GM23338 (cell line): ENCODE results near the gene SLC47A1. TPM values are rescaled to one million over a fixed set of nuclear protein-coding genes. Genes with fewer than 3 reads are reported as not detected.
"Not testable (repeated sequence)": the region's sequence is repeated elsewhere in the genome, so short reads cannot be mapped to it uniquely, and the experiment has no call there.

Source experiments
- ATAC-seq: fragments of 200-7000 bp; cut with Tn5 transposase; 3 replicates; pipeline ENCODE4 v1.9.1; 2020
- DNase-seq: peaks from one replicate; pipeline ENCODE4 v3.0.0-alpha.2; 2015; ENCODE audit warnings: low spot score
- H2AFZ ChIP-seq: fragments of 200-600 bp; sonication (generic); 2 replicates; pipeline ENCODE4 v1.8.0; 2016; ENCODE audit warnings: antibody characterized with exemption, mild to moderate bottlenecking, moderate library complexity
- H3F3A ChIP-seq: fragments of 200-600 bp; sonication (generic); replicated peaks from 2 replicates; pipeline ENCODE4 v1.8.0; 2017; ENCODE audit warnings: antibody characterized with exemption, mixed run types, low read depth
- H3K27ac ChIP-seq: fragments of 200-600 bp; sonication (generic); 2 replicates; pipeline ENCODE4 v1.6.1; 2016; ENCODE audit warnings: low read depth
- H3K27me3 ChIP-seq: fragments of 200-600 bp; sonication (generic); 2 replicates; pipeline ENCODE4 v1.8.0; 2016; ENCODE audit warnings: mild to moderate bottlenecking, mixed run types, moderate library complexity; ENCODE audit not compliant: insufficient read depth
- H3K36me3 ChIP-seq: fragments of 200-600 bp; sonication (generic); 2 replicates; pipeline ENCODE4 v1.8.0; 2016; ENCODE audit warnings: mild to moderate bottlenecking; ENCODE audit not compliant: insufficient read depth
- H3K4me1 ChIP-seq: fragments of 200-600 bp; sonication (generic); 2 replicates; pipeline ENCODE4 v1.8.0; 2016; ENCODE audit warnings: mild to moderate bottlenecking, moderate library complexity; ENCODE audit not compliant: insufficient read depth
- H3K4me2 ChIP-seq: fragments of 200-600 bp; sonication (generic); 2 replicates; pipeline ENCODE4 v1.7.1; 2017; ENCODE audit warnings: mixed run types
- H3K4me3 ChIP-seq: fragments of 200-600 bp; sonication (generic); 2 replicates; pipeline ENCODE4 v1.6.1; 2016; ENCODE audit warnings: mixed run types
- H3K79me2 ChIP-seq: fragments of 200-600 bp; sonication (generic); replicated peaks from 2 replicates; pipeline ENCODE4 v1.8.0; 2017; ENCODE audit warnings: mild to moderate bottlenecking; ENCODE audit not compliant: insufficient read depth
- H3K9me2 ChIP-seq: fragments of 200-600 bp; sonication (generic); 2 replicates; pipeline ENCODE4 v1.8.0; 2017; ENCODE audit not compliant: insufficient read depth
- H4K20me1 ChIP-seq: fragments of 200-600 bp; sonication (generic); replicated peaks from 2 replicates; pipeline ENCODE4 v1.8.0; 2017; ENCODE audit warnings: mild to moderate bottlenecking; ENCODE audit not compliant: insufficient read depth
- H3K27ac Mint-ChIP-seq: 2 replicates; pipeline ENCODE4 v1.8.0; 2020; ENCODE audit warnings: inconsistent platforms, mild to moderate bottlenecking, moderate library complexity, mixed read lengths
- H3K27me3 Mint-ChIP-seq: 3 replicates; pipeline ENCODE4 v1.8.0; 2022; ENCODE audit warnings: low read depth, mild to moderate bottlenecking, moderate library complexity, mixed read lengths, inconsistent platforms; ENCODE audit not compliant: insufficient read depth, poor library complexity
- H3K36me3 Mint-ChIP-seq: 3 replicates; pipeline ENCODE4 v1.8.0; 2021; ENCODE audit warnings: low read depth, mild to moderate bottlenecking, inconsistent platforms, moderate library complexity, mixed read lengths
- H3K4me1 Mint-ChIP-seq: 3 replicates; pipeline ENCODE4 v1.8.0; 2020; ENCODE audit warnings: mild to moderate bottlenecking, inconsistent platforms, mixed read lengths
- H3K4me3 Mint-ChIP-seq: 3 replicates; pipeline ENCODE4 v1.8.0; 2021; ENCODE audit warnings: moderate library complexity, mild to moderate bottlenecking, inconsistent platforms, mixed read lengths
- H3K9me3 Mint-ChIP-seq: 3 replicates; pipeline ENCODE4 v1.8.0; 2020; ENCODE audit warnings: moderate library complexity, mild to moderate bottlenecking, inconsistent platforms, mixed read lengths
- CREB1 ChIP-seq: fragments of 250-450 bp; sonication (Bioruptor Pico); IDR thresholded peaks from 2 replicates; pipeline ENCODE4 v1.5.0; 2020; ENCODE audit warnings: low read depth, mild to moderate bottlenecking, moderate library complexity
- ETS1 ChIP-seq: IDR thresholded peaks from 2 replicates; pipeline ENCODE4 v1.6.1; 2016; ENCODE audit warnings: antibody characterized with exemption
- EZH2 ChIP-seq: fragments of 200-600 bp; sonication (generic); IDR thresholded peaks from one replicate; pipeline ENCODE4 v1.8.0; 2017; ENCODE audit warnings: antibody characterized with exemption, mild to moderate bottlenecking, low read depth; ENCODE audit not compliant: unreplicated experiment
- EZH2phosphoT487 ChIP-seq: fragments of 200-600 bp; sonication (generic); IDR thresholded peaks from one replicate; pipeline ENCODE4 v1.8.1; 2018; ENCODE audit warnings: antibody characterized with exemption; ENCODE audit not compliant: unreplicated experiment
- JUNB ChIP-seq: IDR thresholded peaks from one replicate; pipeline ENCODE4 v1.6.1; 2016; ENCODE audit warnings: antibody characterized with exemption; ENCODE audit not compliant: unreplicated experiment
- POLR2AphosphoS5 ChIP-seq: IDR thresholded peaks from 2 replicates; pipeline ENCODE4 v1.6.1; 2016; ENCODE audit warnings: antibody characterized with exemption, low read depth
- STAT1 ChIP-seq: IDR thresholded peaks from one replicate; pipeline ENCODE4 v1.6.1; 2016; ENCODE audit warnings: antibody characterized with exemption; ENCODE audit not compliant: unreplicated experiment
- ZNF114 ChIP-seq: fragments of 250-450 bp; sonication (Bioruptor Pico); IDR thresholded peaks from 2 replicates; pipeline ENCODE4 v1.5.0; 2020; ENCODE audit warnings: mild to moderate bottlenecking, moderate library complexity
- ZNF331 ChIP-seq: fragments of 250-450 bp; sonication (Bioruptor Pico); IDR thresholded peaks from 2 replicates; pipeline ENCODE4 v1.5.0; 2020; ENCODE audit warnings: low read depth, mild to moderate bottlenecking, moderate library complexity
- polyA plus RNA-seq: library from polyadenylated mRNA; unstranded; fragments of >200 nt; fragmentation: Nextera tagmentation; extraction: Ambion mirVana; gene quantifications from 2 replicates; pipeline ENCODE4 v1.2.1, GENCODE V29; 2016
- total RNA-seq: library from RNA; depleted of rRNA; stranded (reverse); fragments of >200 nt; shearing (Covaris generic); gene quantifications from 2 replicates; pipeline ENCODE4 v1.2.3, GENCODE V29; 2014

Gene SLC47A1
- total and polyA plus RNA-seq, 2 experiments from 2014 or later = 0.53 to 1.9 TPM

DNA sequence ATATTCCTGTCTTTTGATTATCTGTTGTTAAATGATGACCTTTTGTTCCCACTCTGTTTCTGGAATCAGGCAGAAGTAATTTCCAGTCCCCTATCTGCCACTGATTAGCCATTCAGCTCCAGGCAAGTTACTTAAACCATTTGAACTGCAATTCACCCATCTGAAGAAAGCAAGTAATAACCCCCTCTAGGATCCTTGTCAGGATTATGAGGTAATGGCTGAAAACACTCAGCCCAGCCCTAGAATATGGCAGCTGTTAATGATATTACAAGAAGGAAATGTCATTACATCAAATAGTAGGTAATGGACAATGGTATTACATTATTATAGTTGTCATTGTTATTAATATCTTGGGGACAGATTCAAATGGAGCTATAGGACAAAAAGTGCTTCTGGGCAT lies 16.0 kb upstream of the SLC47A1 start:
- H3K27me3 Mint-ChIP-seq = no peaks in the 10 kb centered on the region
- H3K4me3 Mint-ChIP-seq = no peak overlapping the region

DNA sequence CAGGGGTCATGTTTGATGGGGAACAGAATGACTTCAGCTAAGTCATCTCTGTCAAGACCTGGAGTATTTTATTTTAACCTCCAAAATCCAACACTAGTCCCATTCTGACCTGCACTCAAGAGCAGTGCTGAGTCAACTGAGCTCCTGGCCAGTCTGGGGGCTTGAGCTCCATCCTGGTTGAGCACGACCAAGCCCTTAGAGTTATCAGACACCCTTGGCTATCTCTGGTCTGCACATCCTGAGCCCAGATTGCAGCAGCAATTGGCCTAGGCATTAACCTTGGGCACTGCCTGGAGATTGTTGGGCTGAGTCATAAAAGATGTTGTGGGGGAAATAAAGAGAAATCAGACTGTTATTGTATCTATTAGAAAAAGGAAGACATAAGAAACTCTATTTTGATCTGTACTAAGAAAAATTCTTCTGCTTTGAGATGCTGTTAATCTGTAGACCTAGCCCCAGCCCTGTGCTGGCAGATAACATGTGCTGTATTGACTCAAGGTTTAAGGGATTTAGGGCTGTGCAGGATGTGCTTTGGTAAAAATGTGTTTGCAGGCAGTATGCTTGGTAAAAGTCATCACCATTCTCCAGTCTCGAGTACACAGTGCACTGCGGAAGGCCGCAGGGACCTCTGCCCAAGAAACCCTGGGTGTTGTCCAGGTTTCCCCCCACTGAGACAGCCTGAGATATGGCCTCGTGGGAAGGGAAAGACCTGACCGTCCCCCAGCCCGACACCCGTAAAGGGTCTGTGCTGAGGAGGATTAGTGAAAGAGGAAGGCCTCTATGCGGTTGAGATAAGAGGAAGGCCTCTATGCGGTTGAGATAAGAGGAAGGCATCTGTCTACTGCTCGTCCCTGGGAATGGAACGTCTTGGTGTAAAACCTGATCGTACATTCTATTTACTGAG lies 14.0 kb upstream of the SLC47A1 start:
- not testable (repeated sequence) for H3K9me3 Mint-ChIP-seq, H3K4me3 ChIP-seq, H3K9me2 ChIP-seq, H3K36me3 Mint-ChIP-seq, ATAC-seq, H3K79me2 ChIP-seq, H3K27ac Mint-ChIP-seq, H2AFZ ChIP-seq, H3F3A ChIP-seq, H3K4me1 Mint-ChIP-seq, H3K4me1 ChIP-seq, H4K20me1 ChIP-seq, H3K4me3 Mint-ChIP-seq, H3K4me2 ChIP-seq, DNase-seq, H3K36me3 ChIP-seq, H3K27me3 ChIP-seq, H3K27me3 Mint-ChIP-seq, H3K27ac ChIP-seq

More for the DNA sequence above, 16.0 kb upstream of the SLC47A1 start:
- no peak for TF ChIP-seq EZH2phosphoT487
- TF ChIP-seq STAT1 = no peak
- no peak for TF ChIP-seq CREB1 (CRISPR knock-in tag)
- Histone ChIP-seq H3K9me2 (0 out of 2 replicates have a peak, but pooled peaks cover 4% of the 10 kb centered on the region), H2AFZ (no peak overlapping the region), H3K27ac (no peak overlapping the region), H3K79me2 (no peaks in the 10 kb centered on the region), H3K27me3 (no peaks in the 10 kb centered on the region), H3K4me1 (peaks cover 7% of the 10 kb centered on the region), H3F3A (no peaks in the 10 kb centered on the region), H4K20me1 (no peaks in the 10 kb centered on the region), H3K4me3 (no peak overlapping the region), H3K36me3 (no peaks in the 10 kb centered on the region), H3K4me2 (no peak overlapping the region)
- no peaks in the 10 kb centered on the region for H3K36me3 Mint-ChIP-seq
- ATAC-seq = no peak
- peaks cover 8% of the 10 kb centered on the region for H3K4me1 Mint-ChIP-seq
- no peak for DNase-seq
- no peaks in the 10 kb centered on the region for H3K9me3 Mint-ChIP-seq
- no peak overlapping the region for H3K27ac Mint-ChIP-seq

GRCh38 chr17:19520641-19521040 lies 13.0 kb upstream of the SLC47A1 start:
- no peaks in the 10 kb centered on the region for H4K20me1 ChIP-seq
- no peak for DNase-seq
- H3K9me2 ChIP-seq = 0 out of 2 replicates have a peak, but pooled peaks cover 4% of the 10 kb centered on the region

More at GRCh38 chr17:19520641-19521040, 13.0 kb upstream of the SLC47A1 start:
- TF ChIP-seq ZNF331 (no peak), JUNB (no peak), EZH2 (no peak), ETS1 (no peak), ZNF114 (CRISPR knock-in tag) (no peak), POLR2AphosphoS5 (no peak)
- Mint-ChIP-seq H3K27ac (no peak overlapping the region), H3K27me3 (peaks cover 3% of the 10 kb centered on the region), H3K4me3 (no peak overlapping the region), H3K4me1 (no peaks in the 10 kb centered on the region; the same call in 2 of the 3 replicates), H3K9me3 (no peaks in the 10 kb centered on the region), H3K36me3 (no peaks in the 10 kb centered on the region)
- Histone ChIP-seq H3K36me3 (no peaks in the 10 kb centered on the region), H2AFZ (peak overlapping the region; percentile 56), H3K4me1 (0 out of 2 replicates have a peak, but pooled peaks cover 3% of the 10 kb centered on the region), H3K4me3 (no peak overlapping the region), H3K79me2 (no peaks in the 10 kb centered on the region), H3K4me2 (no peak overlapping the region), H3K27me3 (no peaks in the 10 kb centered on the region), H3K27ac (no peak overlapping the region), H3F3A (no peaks in the 10 kb centered on the region)
- no peak for ATAC-seq
